Measurements from ENCODE around the gene EXOSC7.

GRCh38 chr3:44931791-44932190 lies 44.3 kb upstream of the EXOSC7 start:
- no peak for TF ChIP-seq RFX5 (IDR thresholded peaks at IDR 0.05; ENCODE audit: low read depth, low read length)
- no peak for TF ChIP-seq POLR2A (IDR thresholded peaks at IDR 0.05; ENCODE audit: low read depth, low read length)
- TF ChIP-seq, protein P1, sequence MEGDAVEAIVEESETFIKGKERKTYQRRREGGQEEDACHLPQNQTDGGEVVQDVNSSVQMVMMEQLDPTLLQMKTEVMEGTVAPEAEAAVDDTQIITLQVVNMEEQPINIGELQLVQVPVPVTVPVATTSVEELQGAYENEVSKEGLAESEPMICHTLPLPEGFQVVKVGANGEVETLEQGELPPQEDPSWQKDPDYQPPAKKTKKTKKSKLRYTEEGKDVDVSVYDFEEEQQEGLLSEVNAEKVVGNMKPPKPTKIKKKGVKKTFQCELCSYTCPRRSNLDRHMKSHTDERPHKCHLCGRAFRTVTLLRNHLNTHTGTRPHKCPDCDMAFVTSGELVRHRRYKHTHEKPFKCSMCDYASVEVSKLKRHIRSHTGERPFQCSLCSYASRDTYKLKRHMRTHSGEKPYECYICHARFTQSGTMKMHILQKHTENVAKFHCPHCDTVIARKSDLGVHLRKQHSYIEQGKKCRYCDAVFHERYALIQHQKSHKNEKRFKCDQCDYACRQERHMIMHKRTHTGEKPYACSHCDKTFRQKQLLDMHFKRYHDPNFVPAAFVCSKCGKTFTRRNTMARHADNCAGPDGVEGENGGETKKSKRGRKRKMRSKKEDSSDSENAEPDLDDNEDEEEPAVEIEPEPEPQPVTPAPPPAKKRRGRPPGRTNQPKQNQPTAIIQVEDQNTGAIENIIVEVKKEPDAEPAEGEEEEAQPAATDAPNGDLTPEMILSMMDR (conservative IDR thresholded peaks at IDR 0.05; ENCODE audit: low read depth, low read length) = no peak
- no peak for TF ChIP-seq MXI1 (IDR thresholded peaks at IDR 0.05; ENCODE audit: borderline replicate concordance, low read depth, low read length)
- no peak for TF ChIP-seq RAD21 (IDR thresholded peaks at IDR 0.05; ENCODE audit: low read length)
- TF ChIP-seq CHD1 (IDR thresholded peaks at IDR 0.05; ENCODE audit: low read depth, low read length) = no peak
- TF ChIP-seq SMC3 (IDR thresholded peaks at IDR 0.05; ENCODE audit: low read depth, low read length) = no peak
- TF ChIP-seq, protein P2, sequence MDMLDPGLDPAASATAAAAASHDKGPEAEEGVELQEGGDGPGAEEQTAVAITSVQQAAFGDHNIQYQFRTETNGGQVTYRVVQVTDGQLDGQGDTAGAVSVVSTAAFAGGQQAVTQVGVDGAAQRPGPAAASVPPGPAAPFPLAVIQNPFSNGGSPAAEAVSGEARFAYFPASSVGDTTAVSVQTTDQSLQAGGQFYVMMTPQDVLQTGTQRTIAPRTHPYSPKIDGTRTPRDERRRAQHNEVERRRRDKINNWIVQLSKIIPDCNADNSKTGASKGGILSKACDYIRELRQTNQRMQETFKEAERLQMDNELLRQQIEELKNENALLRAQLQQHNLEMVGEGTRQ (IDR thresholded peaks at IDR 0.05; ENCODE audit: low read depth, low read length) = no peak

Data from IMR-90 (cell line).